HUES48 (cell line): Measurements from ENCODE around the gene XYLT1.

Source experiments
- H3K27ac ChIP-seq: one replicate; pipeline ENCODE4 v1.7.0; 2013; ENCODE audit warnings: low read depth, low read length, inconsistent platforms
- H3K27me3 ChIP-seq: 2 replicates; pipeline ENCODE4 v1.6.1; 2013; ENCODE audit warnings: mild to moderate bottlenecking, low read length; ENCODE audit not compliant: control insufficient read depth, insufficient read depth
- H3K36me3 ChIP-seq: 2 replicates; pipeline ENCODE4 v1.6.1; 2013; ENCODE audit warnings: low read length; ENCODE audit not compliant: control insufficient read depth, insufficient read depth
- H3K4me1 ChIP-seq: 2 replicates; pipeline ENCODE4 v1.6.1; 2013; ENCODE audit warnings: mild to moderate bottlenecking, low read length; ENCODE audit not compliant: control insufficient read depth, insufficient read depth
- H3K4me3 ChIP-seq: 2 replicates; pipeline ENCODE4 v1.5.1; 2013; ENCODE audit warnings: mild to moderate bottlenecking, low read depth, low read length
- H3K9ac ChIP-seq: 2 replicates; pipeline ENCODE4 v1.6.1; 2013; ENCODE audit warnings: mild to moderate bottlenecking, low read depth, low read length, moderate library complexity
- H3K9me3 ChIP-seq: 2 replicates; pipeline ENCODE4 v1.6.1; 2013; ENCODE audit warnings: low read length; ENCODE audit not compliant: control insufficient read depth, insufficient read depth

The XYLT1 gene

DNA sequence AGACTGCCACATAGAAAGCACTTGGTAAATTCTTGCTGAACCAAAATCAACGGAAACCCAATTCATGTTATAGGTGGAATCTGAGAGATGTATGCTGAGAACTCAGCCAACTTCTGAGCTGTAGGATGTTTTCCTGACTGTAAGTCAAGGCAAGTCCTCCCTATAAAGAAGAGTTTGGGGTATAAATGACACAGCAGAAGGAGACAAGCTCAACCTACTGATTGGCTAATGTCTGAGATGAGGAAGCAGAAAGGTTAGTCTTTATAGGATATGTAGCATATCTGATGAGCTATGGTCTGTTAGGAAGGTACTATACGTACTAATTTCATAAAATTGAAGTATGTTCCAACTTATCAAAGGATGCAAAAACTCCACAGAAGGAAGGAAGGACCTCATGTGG, 99.5 kb downstream of the XYLT1 start:
- Histone ChIP-seq H3K4me3 (no peak overlapping the region), H3K27me3 (no peaks in the 10 kb centered on the region), H3K4me1 (peaks cover 37% of the 10 kb centered on the region), H3K9me3 (no peaks in the 10 kb centered on the region), H3K9ac (no peak overlapping the region), H3K36me3 (no peaks in the 10 kb centered on the region), H3K27ac (no peak overlapping the region)

GRCh38 chr16:17370731-17371285, 100.0 kb downstream of the XYLT1 start:
- H3K4me1 ChIP-seq: peaks cover 39% of the 10 kb centered on the region

DNA sequence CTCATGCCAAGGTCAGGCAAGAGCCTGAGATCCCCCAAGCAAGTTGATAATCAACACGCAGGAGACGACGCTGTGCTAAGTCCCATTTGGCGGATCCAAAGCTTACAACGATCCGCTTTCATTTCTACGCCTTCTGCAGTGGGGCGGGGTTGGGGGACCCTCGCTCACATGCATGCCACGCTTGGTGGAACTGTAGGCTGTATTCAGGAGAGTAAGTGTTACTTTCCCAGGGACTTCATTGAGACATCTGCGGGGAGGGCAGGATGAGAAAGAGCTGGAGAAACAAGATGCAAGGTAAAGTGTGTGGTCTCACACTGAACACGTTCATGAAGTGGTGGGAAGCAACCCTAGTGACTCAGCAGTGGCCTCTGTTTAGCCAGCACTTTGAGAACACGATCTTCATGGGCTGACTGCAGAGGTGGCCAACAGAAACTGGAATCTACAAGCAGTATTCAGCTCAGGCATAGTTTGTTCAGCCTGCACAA, 100.5 kb downstream of the XYLT1 start:
- Histone ChIP-seq H3K27ac (peak overlapping the region; percentile 9), H3K9ac (no peak overlapping the region)

More at GRCh38 chr16:17370731-17371285, 100.0 kb downstream of the XYLT1 start:
- Histone ChIP-seq H3K27me3 (no peaks in the 10 kb centered on the region), H3K27ac (no peak overlapping the region), H3K4me3 (no peak overlapping the region), H3K9me3 (no peaks in the 10 kb centered on the region), H3K36me3 (no peaks in the 10 kb centered on the region), H3K9ac (no peak overlapping the region)

GRCh38 chr16:17369421-17370222, 101.1 kb downstream of the XYLT1 start:
- Histone ChIP-seq H3K4me3 (no peak overlapping the region), H3K9ac (no peak overlapping the region), H3K27ac (peak overlapping the region; percentile 9), H3K9me3 (no peaks in the 10 kb centered on the region), H3K27me3 (no peaks in the 10 kb centered on the region), H3K36me3 (no peaks in the 10 kb centered on the region), H3K4me1 (peaks cover 51% of the 10 kb centered on the region)

More for the DNA sequence above, 100.5 kb downstream of the XYLT1 start:
- no peaks in the 10 kb centered on the region for H3K9me3 ChIP-seq
- H3K36me3 ChIP-seq: no peaks in the 10 kb centered on the region
- peaks cover 44% of the 10 kb centered on the region for H3K4me1 ChIP-seq
- H3K27me3 ChIP-seq: no peaks in the 10 kb centered on the region
- no peak overlapping the region for H3K4me3 ChIP-seq

- H3K9me3 ChIP-seq: no peaks in the 10 kb centered on the region
- no peaks in the 10 kb centered on the region for H3K27me3 ChIP-seq
- no peaks in the 10 kb centered on the region for H3K36me3 ChIP-seq
- no peak overlapping the region for H3K27ac ChIP-seq
- H3K4me3 ChIP-seq: no peak overlapping the region
- H3K4me1 ChIP-seq: peaks cover 52% of the 10 kb centered on the region
- H3K9ac ChIP-seq: no peak overlapping the region
Observed at GRCh38 chr16:17368951-17369350, 101.8 kb downstream of the XYLT1 start.

DNA sequence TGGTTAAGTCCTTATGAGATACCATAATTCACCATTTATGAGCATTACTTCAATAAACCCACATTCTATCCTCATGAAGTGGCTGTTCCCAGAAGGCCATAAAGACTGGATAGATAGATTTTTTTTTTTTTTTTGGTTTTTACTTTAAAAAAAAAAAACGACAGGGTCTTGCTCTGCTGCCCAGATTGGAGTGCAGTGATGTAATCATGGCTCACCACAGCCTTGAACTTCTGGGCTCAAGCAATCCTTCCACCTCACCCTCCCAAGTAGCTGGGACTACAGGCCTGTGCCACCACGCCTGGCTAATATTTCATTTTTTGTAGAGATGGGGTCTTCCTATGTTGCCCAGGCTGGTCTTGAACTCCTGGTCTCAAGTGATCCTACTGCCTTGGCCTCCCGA, 102.3 kb downstream of the XYLT1 start:
- no peaks in the 10 kb centered on the region for H3K9me3 ChIP-seq
- no peaks in the 10 kb centered on the region for H3K27me3 ChIP-seq
- peaks cover 52% of the 10 kb centered on the region for H3K4me1 ChIP-seq
- no peak overlapping the region for H3K9ac ChIP-seq
- H3K36me3 ChIP-seq: no peaks in the 10 kb centered on the region
- H3K27ac ChIP-seq: peak overlapping the region; percentile 55
- no peak overlapping the region for H3K4me3 ChIP-seq

DNA sequence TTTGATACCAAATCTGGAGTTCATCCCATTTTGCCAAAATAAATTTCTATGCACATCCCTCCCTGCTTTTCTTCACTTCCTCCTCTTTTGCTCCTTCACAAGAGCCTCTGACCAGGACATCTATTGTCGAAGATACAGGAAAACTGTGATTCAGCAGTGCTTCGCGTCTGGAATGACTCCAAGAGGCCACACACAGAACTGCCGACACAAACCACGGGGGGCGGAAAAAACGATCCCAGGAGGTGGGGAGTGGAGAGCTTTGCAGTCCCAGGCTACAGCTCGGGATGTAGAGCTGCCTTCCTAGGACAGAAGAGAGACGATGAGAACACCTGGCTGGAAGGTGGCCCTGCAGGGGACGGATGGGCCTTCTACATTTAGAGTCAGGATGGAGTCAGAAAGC, 102.8 kb downstream of the XYLT1 start:
- H3K27me3 ChIP-seq: no peaks in the 10 kb centered on the region
- H3K4me1 ChIP-seq: peaks cover 52% of the 10 kb centered on the region
- no peak overlapping the region for H3K4me3 ChIP-seq
- H3K9ac ChIP-seq: no peak overlapping the region
- H3K36me3 ChIP-seq: no peaks in the 10 kb centered on the region
- H3K9me3 ChIP-seq: no peaks in the 10 kb centered on the region
- peak overlapping the region; percentile 55 for H3K27ac ChIP-seq

DNA sequence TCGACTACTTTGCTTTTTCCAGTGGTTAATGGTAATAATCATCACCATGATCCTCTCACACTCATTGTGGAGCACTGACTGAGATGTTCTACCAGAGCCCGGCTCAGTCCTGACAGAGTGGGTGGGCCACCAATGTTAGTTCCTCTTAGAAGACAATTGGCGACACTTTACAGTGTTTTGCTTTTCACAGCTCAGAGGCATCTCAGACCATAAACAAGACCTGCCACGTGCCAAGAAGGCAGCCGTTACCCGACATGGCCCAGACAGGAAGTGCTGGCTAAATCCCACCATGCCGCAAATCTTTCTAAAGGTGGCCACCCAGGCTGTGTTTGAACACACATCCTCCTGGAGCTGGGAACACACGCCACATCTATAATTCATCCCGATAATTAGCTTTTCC, 103.7 kb downstream of the XYLT1 start:
- Histone ChIP-seq H3K4me3 (no peak overlapping the region), H3K4me1 (peaks cover 48% of the 10 kb centered on the region), H3K9ac (no peak overlapping the region), H3K9me3 (no peaks in the 10 kb centered on the region), H3K27ac (no peak overlapping the region), H3K36me3 (no peaks in the 10 kb centered on the region), H3K27me3 (no peaks in the 10 kb centered on the region)

DNA sequence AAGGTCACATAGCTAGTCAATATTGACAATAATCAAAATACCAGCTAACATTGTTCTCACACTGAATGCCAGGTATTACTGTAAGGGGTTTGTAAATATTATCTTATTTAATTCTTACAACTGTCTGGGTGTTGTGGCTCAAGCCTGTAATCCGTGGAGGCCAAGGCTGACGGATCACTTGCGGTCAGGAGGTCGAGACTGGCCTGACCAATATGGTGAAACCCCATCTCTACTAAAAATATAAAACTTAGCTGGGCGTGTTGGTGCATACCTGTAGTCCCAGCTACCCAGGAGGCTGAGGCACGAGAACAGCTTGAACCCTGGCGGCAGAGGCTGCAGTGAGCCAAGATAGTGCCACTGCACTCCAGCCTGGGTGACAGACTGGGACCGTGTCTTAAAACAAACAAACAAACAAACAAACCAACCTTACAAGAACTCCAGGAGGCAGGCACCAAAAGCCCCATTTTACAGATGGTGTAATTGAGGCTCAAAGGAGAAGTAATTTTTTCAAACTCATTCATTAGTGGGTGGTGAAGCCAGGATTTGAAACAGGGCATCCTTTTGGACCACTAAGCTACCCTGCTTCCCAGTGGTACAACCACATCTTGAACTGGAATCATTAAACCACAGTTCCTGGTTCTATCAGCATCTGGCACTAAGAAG, 104.3 kb downstream of the XYLT1 start:
- Histone ChIP-seq H3K4me1 (peaks cover 44% of the 10 kb centered on the region), H3K27ac (no peak overlapping the region), H3K36me3 (no peaks in the 10 kb centered on the region), H3K27me3 (no peaks in the 10 kb centered on the region), H3K9me3 (no peaks in the 10 kb centered on the region), H3K9ac (no peak overlapping the region), H3K4me3 (no peak overlapping the region)

GRCh38 chr16:17365591-17366298, 105.0 kb downstream of the XYLT1 start:
- H3K4me1 ChIP-seq: peaks cover 44% of the 10 kb centered on the region
- H3K4me3 ChIP-seq: no peak overlapping the region
- no peak overlapping the region for H3K9ac ChIP-seq
- no peaks in the 10 kb centered on the region for H3K27me3 ChIP-seq
- no peaks in the 10 kb centered on the region for H3K36me3 ChIP-seq
- no peaks in the 10 kb centered on the region for H3K9me3 ChIP-seq
- no peak overlapping the region for H3K27ac ChIP-seq
